NCI-H146 treated with DMSO at 0.1 percent for 48 hours (cell line): ENCODE data around the gene MRTFA.
"Not testable (repeated sequence)": the region's sequence is repeated elsewhere in the genome, so short reads cannot be mapped to it uniquely, and the experiment has no call there.

Source experiments
- DNase-seq: peaks from one replicate; lab custom pipeline; 2025; ENCODE audit not compliant: unreplicated experiment; lab: John Stamatoyannopoulos, UW

The MRTFA gene

GRCh38 chr22:40560551-40560950 lies 76.0 kb downstream of the MRTFA start:
- DNase-seq = no peak

GRCh38 chr22:40557972-40558371 lies 78.5 kb downstream of the MRTFA start:
- DNase-seq = no peak

DNA sequence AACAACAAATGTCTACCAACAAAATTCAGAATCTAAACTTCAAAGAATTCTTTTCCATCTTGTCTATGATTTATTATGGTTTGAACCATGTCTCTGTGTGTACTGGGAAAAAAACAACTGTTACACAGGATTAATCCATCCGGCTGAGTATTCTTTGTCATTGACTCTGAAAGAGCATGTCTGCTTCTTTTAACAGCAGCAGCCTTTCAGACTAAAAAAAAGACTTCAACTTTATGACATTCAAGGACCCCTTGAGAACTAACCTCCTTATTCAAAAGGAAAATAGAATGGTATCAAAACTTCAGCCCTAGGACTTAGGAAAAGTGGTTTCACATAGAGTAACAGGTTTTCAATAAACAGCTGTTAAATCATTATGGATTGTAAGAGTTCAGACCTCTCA lies 79.9 kb downstream of the MRTFA start:
- DNase-seq = no peak

DNA sequence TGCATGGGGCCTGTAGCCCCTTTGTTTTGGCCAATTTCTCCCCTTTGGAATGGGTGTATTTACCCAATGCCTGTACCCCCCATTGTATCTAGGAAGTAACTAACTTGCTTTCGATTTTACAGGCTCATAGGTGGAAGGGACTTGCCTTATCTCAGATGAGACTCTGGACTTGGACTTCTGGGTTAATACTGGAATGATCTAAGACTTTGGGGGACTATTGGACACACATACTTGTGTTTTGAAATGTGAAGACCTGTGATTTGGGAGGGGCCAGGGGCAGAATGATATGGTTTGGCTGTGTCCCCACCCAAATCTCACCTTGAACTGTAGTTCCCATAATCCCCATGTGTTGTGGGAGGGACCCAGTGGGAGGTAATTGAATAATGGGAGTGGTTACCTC lies 82.5 kb downstream of the MRTFA start:
- not testable (repeated sequence) for DNase-seq

DNA sequence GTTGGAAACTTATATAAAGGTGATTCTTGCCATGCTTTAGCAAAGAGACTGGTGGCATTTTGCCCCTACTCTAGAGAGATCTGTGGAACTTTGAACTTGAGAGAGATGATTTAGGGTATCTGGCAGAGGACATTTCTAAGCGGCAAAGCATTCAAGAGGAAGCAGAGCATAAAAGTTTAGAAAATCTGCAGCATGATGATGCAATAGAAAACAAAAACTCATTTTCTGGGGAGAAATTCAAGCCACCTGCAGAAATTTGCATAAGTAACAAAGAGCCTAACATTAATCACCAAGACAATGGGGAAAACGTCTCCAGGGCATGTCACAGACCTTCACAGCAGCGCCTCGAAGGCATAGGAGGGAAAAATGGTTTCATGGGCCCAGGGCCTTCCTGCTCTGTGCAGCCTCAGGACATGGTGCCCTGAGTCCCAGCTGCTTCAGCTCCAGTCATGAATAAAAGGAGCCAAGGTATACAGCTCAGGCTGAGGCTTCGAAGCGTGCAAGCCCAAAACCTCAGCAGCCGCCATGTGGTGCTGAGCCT lies 83.4 kb downstream of the MRTFA start:
- no peak for DNase-seq

GRCh38 chr22:40552070-40552469 lies 84.4 kb downstream of the MRTFA start:
- no peak for DNase-seq

DNA sequence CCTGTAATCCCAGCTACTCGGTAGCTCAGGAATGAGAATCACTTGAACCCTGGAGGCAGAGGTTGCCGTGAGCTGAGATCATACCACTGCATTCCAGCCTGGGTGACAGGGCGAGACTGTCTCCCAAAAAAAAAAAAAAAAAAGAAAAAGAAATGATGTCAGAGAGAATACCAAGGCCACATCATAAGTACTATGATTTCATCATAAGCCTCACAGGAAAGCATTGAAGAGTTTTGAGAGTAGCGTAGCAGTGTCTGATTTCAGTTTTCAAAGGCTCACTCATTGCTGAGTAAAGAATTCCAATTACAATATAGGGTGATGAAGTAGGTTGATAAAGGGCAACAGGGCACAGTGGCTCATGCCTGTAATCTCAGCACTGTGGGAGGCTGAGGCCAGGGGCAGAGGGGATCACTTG lies 88.8 kb downstream of the MRTFA start:
- no peak for DNase-seq

GRCh38 chr22:40544758-40545157 lies 91.8 kb downstream of the MRTFA start:
- no peak for DNase-seq

DNA sequence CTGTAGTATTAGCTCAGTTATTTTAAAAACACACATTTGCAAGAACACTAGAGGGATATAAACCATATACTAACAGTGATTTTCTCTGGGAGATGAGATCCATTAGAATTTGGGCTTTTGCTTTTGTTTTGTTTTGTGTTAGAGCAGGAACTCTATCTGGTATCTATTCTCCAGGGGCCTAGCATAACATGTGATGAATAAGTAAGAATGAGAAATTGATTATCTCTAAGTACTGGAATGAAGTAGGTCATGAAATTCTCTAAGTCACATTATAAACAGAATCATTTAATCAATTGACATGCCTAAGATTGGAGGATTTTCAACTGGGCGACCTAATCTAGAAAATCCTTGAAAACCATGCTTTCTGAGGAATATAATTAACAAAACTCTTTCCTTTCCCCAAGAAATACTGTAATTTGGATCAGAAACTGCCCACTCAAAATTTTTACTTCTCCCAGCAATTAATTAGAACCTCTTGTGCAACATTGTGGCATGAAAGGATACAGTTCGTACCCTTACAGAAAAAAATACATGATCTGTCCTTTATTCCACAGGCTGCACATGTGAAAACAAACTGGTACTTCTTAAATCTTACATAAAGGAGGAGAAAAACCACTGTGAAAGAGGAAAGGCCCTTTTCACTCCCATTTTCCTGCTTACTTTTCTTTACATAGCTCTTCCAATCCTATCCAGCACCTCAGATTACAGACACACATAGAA lies 93.5 kb downstream of the MRTFA start:
- no peak for DNase-seq

DNA sequence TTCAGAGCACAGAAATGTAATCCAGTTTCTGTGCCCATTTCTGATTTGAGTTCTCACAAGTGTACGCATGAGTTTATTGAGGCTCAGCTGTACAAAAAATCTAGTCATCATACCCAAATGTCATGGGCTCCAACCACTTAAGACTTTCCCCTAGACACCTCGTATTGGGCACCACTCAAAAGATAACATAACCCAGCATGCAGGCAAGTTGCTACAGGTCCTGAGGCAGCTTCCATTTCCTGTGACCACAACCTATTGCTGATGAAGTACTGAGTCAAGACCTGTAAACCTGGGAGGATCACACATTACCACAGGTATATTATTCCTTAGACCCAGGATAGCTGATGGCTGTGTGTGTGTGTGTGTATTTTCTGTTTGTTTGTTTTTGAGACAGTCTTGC lies 95.2 kb downstream of the MRTFA start:
- no peak for DNase-seq

- no peak for DNase-seq
Measured at GRCh38 chr22:40540265-40540664, 96.3 kb downstream of the MRTFA start.

GRCh38 chr22:40536149-40536548 lies 100.4 kb downstream of the MRTFA start:
- DNase-seq = not testable (repeated sequence)

DNA sequence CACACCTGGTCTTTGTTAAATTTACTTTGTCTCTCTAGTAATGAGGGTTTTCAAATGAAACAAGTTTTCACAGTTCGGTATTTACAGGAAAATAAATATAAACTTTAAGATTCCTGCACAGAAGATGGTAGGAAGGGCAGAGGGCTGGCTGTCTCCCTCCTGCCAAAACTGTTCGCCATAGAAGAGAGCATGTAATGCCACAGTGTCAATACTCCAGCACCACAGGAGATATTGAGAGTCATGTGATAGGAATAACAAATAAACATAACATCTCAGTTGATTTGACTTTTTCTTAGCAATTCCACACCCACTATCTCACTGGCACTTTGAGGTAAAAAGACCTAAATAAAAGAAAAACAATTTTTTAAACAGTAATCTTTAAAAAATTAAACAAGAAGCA lies 100.9 kb downstream of the MRTFA start:
- DNase-seq = no peak

DNA sequence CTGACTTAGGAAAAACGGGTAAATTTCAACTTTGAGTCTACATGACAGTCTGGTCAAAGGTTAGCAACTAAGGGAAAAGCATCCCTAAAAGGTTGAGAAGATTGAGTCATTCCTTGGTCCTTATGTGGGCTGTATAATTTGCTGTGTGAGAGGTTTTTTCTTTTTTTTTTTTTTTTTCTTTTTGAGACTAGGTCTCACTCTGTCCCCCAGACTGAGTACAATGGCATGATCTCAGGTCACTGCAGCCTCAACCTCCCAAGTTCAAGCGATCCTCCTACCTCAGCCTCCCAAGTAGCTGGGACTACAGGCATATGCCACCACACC lies 101.4 kb downstream of the MRTFA start:
- no peak for DNase-seq

DNA sequence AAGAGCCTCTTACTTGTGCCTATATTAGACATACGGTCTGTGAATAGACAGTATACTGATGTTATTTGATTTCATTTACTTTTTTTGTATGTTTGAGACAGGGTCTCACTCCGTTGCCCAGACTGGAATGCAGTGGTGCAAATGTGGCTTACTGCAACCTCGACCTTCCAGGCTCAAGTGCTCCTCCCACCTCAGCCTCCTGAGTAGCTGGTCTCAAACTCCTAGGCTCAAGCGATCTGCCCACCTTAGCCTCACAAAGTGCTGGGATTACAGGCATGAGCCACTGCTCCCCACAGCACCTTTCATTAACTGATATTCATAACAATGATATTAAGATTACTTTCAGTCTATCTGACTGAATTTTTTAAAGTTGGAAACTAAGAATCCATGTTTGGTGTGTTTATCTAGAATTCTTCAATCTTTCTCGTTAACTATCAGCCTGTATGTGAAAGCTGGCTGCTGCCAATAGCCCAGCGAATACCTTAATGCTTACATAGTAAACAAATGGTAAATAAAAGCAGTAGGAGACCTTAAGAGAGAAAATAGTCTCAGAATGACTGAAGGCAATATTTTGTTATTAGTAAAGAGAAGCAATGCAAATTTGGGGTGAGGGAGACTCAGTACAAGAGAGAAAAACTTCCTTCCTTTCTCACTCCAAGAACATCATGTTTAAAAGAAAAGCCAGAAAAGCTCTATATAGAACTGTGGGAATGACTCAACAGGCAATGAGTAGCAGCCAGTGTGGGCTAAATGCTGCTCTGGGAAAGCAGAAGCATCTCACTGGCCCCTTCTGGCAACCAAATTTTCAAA lies 101.9 kb downstream of the MRTFA start:
- no peak for DNase-seq

GRCh38 chr22:40533712-40534378 lies 102.7 kb downstream of the MRTFA start:
- no peak for DNase-seq

GRCh38 chr22:40531951-40532900 lies 104.3 kb downstream of the MRTFA start:
- no peak for DNase-seq

- not testable (repeated sequence) for DNase-seq
Measured at GRCh38 chr22:40530391-40530790, 106.1 kb downstream of the MRTFA start.

DNA sequence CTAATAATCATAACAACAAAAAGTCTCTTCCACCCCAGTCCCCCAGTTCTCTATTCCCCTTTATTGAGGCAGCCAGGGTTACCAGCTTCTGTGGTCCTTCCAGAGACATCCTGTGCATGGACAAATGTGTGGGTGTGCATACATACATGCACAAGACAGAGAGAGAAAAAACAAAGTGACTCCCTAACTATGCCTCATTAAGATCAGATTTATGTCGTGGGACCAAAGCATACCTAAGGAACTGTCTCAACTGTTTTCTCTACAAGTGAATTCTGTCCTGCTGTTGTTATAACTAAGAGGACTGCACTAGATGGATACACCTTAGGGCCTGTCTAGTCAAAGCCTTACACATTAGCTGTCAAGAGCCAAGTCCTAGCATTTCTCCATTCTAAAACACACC lies 106.7 kb downstream of the MRTFA start:
- DNase-seq = no peak

DNA sequence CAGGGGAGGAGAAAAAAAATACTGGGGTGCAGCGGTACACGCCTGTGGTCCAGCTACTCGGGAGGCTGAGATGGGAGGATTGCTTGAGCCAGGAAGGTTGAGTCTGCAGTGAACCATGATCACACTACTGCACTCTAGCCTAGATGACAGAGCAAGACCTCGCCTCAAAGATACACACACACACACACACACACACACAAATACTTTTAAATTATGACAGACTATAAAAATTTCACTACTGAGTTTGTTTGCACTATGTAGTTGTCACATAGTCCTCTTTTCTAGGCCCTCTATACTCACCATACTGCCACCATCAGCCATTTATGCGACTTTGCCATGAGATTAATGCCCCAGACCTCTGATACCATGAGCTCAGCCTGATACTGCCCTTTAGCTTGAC lies 109.6 kb downstream of the MRTFA start:
- DNase-seq = no peak
